ENCODE results near the gene AKAP6.

AKAP6 gene

GRCh38 chr14:32669391-32669790, 340.3 kb downstream of the AKAP6 start:
- DNase-seq (ENCODE audit: low read depth in 3 of 3) = no peak

DNA sequence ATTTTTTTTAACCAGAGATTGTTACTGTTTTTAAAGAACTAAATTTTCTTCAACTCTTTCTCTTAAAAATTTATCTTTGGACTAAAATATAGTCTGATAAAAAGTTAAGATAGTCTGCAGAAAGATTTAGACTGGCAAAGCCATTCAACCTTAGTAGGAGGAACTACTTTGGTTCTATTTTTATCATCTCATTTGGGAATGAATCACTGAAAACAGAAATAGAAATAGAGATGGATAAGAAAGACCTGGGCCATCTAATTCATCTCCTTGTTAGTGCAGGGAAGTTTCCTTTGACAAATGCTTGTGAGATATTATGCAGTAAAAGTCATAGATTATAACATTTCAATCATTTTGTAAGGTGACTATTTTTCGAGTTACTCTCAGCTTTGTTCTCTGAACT, 346.3 kb downstream of the AKAP6 start:
- DNase-seq (ENCODE audit: low read depth in 3 of 3) = no peak

GRCh38 chr14:32677129-32677780, 348.2 kb downstream of the AKAP6 start:
- DNase-seq (ENCODE audit: low read depth in 3 of 3) = no peak

DNA sequence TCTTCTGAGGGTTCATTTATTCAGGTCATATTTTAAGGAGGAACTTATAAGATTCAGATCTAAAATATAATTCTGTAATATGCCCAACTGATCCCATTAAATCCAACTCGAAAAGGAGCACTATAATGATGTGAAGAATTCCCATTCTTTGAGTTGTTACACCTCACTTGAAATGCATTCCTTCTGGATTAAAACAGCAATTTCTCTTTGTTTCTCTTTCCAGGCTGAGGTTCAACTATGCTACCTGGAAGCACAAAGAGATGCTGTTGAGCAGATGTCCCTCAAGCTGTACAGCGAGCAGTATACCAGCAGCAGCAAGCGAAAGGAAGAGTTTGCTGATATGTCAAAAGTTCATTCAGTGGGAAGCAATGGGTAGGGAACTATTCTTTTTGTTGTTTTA, 349.0 kb downstream of the AKAP6 start:
- no peak for DNase-seq (ENCODE audit: low read depth in 3 of 3)

DNA sequence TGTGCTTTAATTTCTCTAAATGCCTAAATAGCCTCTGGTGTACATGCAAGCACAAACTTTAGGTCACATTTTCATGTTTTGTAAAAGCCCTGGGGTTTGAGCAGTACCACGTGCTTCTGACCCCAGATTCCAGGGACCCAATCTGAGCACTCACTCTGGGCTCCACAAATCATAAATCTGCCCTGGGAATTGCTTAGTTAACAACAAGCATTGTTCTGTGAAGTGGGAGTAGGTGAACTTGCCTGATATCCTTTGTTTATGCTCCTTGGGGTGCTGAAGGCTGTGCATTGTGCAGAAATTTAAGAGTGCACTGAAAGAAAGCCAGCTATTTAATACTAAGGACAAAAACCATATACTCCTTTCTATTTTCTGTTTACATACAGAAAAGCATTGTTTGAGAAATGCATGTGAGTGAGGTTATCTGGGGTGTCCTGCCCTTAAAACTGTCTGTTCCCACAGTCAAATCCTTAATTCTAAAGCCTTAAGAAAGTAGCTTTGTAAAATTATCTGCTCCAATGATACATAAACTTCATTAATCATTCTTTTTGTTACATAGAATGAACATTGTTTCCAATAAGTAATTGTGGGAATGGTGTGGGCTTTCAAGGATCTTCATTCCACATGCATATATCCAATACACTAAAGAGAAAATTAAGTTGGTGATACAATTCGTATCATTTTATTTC, 351.0 kb downstream of the AKAP6 start:
- DNase-seq (ENCODE audit: low read depth in 3 of 3) = no peak

DNA sequence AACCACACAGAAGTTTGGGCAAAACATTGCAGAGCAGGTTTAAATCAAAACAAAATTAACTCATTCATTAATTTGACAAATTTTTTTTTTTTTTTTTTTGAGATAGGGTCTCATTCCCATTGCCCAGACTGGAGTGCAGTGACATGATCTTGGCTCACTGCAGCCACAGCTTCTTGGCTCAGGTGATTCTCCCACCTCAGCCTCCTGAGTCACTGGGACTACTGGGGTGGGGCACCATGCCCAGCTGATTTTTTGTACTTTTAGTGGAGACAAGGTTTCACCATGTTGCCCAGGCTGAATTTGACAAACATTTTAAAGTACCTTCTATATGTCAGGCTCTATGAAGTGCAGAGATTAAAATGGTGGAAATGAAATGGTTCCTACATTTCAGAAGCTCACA, 352.5 kb downstream of the AKAP6 start:
- no peak for DNase-seq (ENCODE audit: low read depth in 3 of 3)

GRCh38 chr14:32682214-32682613, 353.1 kb downstream of the AKAP6 start:
- no peak for DNase-seq (ENCODE audit: low read depth in 3 of 3)

DNA sequence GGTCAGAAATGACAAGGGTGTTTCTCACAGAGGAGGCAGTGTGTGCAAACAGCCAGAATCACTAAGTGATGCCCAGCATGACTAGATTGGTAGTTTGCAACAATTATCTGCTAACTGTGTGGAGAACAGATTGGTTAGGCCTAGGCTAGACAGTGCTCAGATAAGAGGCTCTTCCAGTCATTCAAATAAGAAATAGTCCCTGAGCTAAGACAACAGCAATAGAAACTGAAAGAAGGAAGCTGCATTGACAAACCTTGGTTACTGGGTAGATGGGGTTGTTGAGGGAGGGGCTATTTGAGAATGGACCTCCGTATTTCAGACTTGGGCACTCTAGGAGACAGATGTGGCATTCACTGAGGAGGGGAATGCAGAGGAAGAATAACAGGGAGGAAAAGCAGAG, 354.6 kb downstream of the AKAP6 start:
- no peak for DNase-seq (ENCODE audit: low read depth in 3 of 3)

- DNase-seq (ENCODE audit: low read depth in 3 of 3) = no peak
Measured at GRCh38 chr14:32688941-32689340, 359.8 kb downstream of the AKAP6 start.

- DNase-seq (ENCODE audit: low read depth in 3 of 3) = no peak
Measured at GRCh38 chr14:32692441-32692840, 363.3 kb downstream of the AKAP6 start.

DNA sequence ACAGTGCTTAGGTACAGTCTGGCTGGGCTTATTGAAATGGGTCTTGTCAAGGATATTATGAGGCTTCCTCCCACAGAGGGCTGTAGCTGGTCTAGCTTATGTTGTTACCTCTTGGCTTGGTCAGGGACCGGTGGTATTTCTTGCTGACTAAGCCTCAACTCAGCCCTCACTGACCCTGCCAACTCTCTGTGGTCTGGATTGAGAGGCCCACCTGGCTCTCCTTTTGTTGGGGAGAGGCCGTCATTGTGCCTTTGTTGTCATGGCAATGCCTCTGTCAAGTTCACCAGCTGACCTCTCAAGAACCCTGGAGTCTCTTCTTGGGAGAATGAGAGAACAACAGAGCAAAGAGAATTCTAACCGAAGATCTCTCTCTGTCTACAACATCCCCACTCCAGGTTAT, 364.0 kb downstream of the AKAP6 start:
- no peak for DNase-seq (ENCODE audit: low read depth in 3 of 3)

DNA sequence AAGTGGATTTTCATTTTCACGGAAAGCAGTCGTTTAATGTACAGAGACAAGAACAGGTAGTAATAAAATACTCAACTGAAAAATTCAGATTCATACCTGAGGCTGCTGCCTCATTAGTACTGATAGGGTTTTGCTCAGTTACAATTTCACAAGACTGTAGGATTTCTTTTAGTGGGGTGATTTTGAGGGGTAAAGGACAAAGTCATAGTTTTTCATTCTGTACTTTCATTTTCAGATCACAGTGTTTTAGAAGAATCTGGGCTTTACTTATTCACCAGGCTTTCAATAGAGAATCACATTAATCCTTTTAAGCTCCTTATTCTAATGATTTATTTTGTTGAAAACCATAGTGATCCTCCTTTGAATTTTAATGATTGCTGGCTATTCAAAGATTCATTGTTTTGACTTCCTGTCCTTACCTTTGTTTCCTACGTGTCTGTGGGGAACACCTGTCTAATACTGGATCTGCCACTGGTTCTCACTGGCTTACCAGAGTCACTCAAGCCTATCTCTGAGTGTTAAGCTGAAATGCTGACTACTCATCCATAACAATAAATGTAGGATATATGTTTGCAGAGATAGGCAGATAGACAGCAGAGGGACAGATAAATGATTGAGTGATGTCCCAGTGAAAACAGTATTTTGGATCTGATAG, 365.8 kb downstream of the AKAP6 start:
- no peak for DNase-seq (ENCODE audit: low read depth in 3 of 3)

- no peak for DNase-seq (ENCODE audit: low read depth in 3 of 3)
Measured at GRCh38 chr14:32696325-32697091, 367.4 kb downstream of the AKAP6 start.

DNA sequence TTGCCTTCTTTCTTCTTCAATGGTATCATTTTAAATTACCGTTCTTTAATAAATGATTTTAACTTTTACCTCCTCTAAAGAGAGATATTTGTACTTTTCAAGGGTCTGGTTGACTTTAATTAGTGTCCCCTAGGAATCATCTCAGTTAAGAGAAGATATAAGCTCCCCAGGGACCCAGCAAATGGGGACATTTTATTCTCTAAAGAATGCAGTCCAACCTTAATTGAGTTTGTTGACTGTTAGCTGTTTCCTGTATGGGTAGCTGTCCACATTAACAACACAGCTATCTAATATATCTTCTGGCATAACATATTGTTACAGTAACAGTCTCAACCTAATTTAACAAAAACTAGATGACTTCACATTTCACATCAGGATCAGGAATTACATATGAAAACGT, 368.0 kb downstream of the AKAP6 start:
- no peak for DNase-seq (ENCODE audit: low read depth in 3 of 3)

GRCh38 chr14:32697704-32698103, 368.6 kb downstream of the AKAP6 start:
- no peak for DNase-seq (ENCODE audit: low read depth in 3 of 3)

DNA sequence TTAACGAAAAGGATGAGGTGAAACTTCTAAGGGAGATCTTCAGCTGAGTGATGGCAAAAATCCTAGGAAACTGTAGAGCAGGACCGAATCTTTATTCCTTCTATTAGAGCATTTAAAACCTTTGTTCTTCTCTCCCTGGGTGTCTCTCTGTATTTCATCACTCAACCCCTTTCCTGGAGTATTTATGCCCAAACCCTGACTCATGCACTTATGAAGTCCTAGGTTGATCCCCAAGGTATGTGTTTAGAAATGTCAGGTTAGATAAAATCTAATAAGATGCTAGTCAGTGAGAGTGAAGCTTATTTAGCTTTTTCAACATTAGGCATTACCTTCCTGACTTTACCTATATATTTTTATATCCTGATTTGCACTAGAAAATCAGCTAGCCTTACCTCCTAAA, 369.7 kb downstream of the AKAP6 start:
- no peak for DNase-seq (ENCODE audit: low read depth in 3 of 3)

GRCh38 chr14:32701475-32701874, 372.4 kb downstream of the AKAP6 start:
- no peak for DNase-seq (ENCODE audit: low read depth in 3 of 3)

GRCh38 chr14:32702088-32702487, 373.0 kb downstream of the AKAP6 start:
- no peak for DNase-seq (ENCODE audit: low read depth in 3 of 3)

GRCh38 chr14:32702562-32702961, 373.5 kb downstream of the AKAP6 start:
- peak in 1 of 3 experiments; percentile 11 for DNase-seq (ENCODE audit: low read depth in 3 of 3)

- no peak for DNase-seq (ENCODE audit: low read depth in 3 of 3)
Measured at GRCh38 chr14:32703183-32703621, 374.1 kb downstream of the AKAP6 start.

GRCh38 chr14:32706721-32707519, 377.8 kb downstream of the AKAP6 start:
- DNase-seq (ENCODE audit: low read depth in 3 of 3) = no peak
